HG02588 (cell line): ENCODE results near the gene AFAP1L1.
A peak's percentile ranks its signal among the peaks of the same experiment; 100 is the strongest.

Experiments
- ATAC-seq: cut with Tn5 transposase; IDR thresholded peaks from one replicate; pipeline ENCODE4 v1.9.1; 2021; ENCODE audit warnings: mild to moderate bottlenecking, moderate library complexity; ENCODE audit not compliant: unreplicated experiment

The AFAP1L1 gene

GRCh38 chr5:149310947-149311658 lies 39.4 kb downstream of the AFAP1L1 start:
- no peak for ATAC-seq

GRCh38 chr5:149313151-149313841 lies 41.6 kb downstream of the AFAP1L1 start:
- no peak for ATAC-seq

DNA sequence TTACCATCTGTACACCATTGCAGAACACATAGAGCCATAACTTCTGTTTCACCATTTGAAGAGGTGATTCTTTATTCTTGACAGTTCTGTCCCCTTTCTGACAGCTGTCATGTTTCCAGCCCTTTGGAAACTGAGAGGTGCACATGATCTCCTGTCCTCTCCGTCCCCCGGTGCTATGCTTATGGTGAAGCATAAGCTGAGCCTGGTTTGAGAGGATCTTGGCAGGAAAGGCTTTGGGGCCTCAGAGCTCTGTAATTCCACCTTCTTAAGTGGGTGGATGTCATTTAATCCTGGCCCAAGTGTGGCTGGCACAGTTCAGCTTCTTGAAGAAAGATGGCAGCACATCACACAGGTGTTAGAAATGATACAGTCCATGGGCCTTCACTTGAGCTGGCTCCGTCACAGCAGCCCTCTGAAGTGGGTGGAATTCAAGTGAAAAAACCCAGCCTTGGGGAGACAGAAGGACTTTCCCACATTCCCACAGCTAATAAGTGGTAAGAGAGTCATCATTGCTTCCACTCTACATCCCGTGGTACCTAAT lies 43.0 kb downstream of the AFAP1L1 start:
- ATAC-seq: no peak

GRCh38 chr5:149315753-149316152 lies 44.1 kb downstream of the AFAP1L1 start:
- no peak for ATAC-seq

DNA sequence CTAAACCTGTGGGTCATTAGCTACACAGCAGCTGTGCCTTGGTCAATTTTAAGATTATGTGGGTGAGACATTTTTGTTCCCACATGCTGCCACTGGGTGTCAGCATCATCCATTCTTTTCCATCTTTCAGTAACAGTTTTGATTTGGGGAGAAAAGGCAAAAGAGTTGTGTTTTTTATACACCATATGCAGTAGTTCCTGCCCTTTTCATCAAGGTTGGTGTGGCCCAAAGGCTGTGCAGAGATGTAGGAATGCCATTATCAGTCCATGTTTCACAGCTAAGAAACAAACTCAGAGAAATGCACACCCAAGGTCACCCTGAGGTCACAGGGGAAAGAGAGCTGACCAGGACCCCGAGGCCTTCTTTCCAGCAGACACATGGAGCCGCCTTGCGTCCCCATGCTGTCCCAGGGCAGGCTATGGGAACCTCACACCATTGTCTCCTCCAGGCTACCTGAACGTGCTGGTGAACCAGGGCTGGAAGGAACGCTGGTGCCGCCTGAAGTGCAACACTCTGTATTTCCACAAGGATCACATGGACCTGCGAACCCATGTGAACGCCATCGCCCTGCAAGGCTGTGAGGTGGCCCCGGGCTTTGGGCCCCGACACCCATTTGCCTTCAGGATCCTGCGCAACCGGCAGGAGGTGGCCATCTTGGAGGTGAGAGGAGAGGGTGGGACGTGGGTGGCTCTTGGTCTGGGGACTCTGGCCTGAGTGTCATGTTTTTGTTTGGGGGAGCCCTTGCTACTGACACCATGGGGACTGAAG lies 45.8 kb downstream of the AFAP1L1 start:
- peak; percentile 75 for ATAC-seq

DNA sequence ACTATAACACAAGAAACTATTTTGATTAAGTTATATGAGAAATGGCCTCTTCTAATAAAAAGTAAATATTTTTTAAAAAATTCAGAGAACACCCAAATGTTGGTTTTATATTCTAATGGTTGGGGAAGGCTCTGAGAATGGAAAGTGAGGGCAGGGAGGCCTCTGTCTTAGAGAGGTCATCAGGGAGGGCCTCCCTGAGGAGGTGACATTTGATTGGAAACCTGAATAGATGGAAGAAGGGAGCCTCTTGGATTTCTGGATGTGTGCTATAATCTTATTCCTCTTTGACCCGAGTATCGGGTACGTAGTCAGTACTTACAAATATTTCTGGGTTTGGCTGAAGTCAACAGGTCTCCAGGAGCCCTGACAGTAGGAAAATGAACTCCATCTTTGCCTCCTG lies 47.5 kb downstream of the AFAP1L1 start:
- no peak for ATAC-seq

DNA sequence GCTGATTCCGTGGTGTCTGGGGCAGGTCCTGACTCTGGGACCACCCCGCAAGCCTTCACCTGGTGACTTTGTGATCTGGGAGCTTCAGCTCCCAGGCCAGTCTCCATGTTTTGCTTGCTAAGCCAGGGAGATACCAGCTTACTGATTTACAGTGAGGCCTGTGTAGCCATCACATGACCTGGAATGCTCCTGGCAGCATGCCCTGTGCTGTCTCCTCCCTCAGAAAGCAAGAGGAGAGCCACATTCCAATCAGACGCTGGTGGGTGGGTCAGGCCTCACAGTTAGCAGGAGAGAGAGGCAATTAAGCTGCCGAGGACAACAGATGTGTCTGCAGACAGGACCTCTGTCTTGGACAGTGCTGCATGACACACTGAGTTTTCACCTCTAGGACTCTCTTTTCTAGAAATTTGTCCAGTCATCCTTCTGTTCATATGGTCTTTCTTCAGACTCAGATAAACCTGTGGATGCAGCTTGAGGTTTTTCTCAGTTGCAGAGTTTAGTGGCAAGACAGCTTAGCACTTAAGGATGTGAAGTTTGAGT lies 49.2 kb downstream of the AFAP1L1 start:
- ATAC-seq: no peak

- ATAC-seq: no peak
Observed at GRCh38 chr5:149322518-149322917, 50.9 kb downstream of the AFAP1L1 start.

DNA sequence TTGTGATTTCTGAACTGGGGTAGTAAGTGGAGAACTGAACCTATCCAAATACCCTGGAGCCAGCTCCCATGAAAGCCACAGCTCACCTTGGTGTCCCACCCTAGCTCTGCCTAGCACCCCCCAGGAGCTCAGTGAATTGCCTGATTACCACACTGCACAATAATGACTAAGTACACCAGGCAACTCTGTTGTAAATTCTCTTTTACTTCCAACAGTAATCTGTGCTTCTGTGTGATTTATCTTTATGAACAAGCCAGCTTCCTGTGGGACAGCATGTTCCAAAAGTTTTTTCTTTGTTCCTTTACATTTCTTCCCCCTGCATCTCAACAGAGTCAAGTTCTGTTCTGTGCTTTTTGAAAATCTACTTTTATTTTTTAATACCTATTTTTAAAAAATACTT lies 51.6 kb downstream of the AFAP1L1 start:
- no peak for ATAC-seq

DNA sequence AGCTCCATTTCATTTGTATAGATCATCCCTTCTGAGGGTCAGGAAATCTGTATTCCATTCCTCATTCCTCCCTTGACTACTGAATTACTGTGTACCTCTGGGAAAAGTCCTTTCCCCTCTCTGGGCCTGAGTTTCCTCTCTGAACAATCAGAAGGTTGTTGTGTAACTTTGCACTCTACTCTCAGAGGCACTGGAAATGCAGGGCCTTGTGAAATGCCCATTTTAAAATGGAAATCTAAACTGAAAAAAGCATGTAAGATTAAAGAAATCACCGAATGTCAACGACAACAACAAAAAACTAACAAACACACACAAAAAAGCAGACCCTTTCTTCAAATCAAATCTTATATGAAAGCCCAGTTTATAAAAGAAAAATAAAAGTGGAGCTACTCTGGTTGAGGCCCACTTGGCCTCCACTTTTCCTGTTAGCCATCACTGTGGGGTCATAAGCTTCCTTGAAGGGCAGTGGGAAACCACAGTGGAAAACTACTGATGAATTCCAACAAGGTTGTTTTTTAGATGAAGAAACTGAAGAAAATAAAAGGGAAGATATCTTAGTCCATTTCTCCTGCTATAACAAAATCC lies 52.1 kb downstream of the AFAP1L1 start:
- ATAC-seq: no peak

DNA sequence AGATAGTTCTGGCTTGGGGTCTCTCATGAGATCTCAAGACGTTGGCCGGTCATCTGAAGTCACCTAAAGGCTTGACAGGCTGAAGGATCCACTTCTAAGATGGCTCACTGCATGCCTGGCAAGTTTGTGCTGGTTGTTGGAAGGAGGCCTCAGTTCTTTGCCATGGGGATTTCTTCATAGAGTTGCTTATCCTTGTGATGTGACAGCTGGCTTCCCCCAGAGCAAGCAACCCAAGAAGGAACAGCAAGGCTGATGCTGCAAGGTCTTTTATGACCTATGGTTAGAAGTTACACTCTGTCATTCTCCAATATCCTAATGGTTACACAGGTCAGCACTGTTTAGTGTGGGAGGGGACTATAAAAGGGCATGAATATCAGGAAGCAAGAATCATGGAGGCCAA lies 53.0 kb downstream of the AFAP1L1 start:
- ATAC-seq: no peak

GRCh38 chr5:149325166-149325735 lies 53.6 kb downstream of the AFAP1L1 start:
- no peak for ATAC-seq

DNA sequence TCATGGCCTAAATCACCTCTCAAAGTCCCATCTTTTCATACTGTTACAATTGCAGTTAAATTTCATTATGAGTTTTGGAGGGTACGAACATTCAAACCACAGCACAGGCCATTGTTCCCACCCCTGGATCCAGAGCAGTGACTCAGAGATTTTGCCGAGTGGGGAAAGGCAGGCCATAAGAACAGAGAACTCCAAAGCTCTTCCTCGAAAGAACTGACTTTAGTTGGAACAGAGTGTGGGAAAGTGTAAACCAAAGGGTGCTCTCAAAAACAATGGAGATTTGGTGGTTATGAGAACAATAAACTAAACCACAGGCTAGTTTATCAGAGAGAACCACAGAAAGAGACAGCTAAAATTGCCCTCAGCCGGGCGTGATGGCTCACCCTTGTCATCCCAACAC lies 54.2 kb downstream of the AFAP1L1 start:
- ATAC-seq: no peak

GRCh38 chr5:149326611-149327010 lies 55.0 kb downstream of the AFAP1L1 start:
- ATAC-seq: no peak

DNA sequence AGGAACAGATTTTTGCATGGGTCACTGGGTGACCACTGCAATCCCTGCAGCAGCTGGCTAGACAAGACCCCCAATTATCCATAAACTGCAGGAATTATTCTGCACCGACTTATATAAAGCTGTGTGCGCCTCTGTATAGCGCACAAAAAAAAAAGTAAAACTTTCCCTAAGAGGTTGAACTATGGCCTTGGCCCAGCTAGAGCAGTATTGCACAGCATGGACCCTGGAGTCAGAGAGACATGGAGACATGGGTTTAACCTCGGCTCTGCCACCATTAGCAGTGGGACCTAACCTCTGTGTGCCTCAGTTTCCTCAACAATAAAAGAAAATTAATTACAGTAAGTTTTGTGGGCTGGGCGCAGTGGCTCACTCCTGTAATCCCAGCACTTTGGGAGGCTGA lies 56.5 kb downstream of the AFAP1L1 start:
- no peak for ATAC-seq

DNA sequence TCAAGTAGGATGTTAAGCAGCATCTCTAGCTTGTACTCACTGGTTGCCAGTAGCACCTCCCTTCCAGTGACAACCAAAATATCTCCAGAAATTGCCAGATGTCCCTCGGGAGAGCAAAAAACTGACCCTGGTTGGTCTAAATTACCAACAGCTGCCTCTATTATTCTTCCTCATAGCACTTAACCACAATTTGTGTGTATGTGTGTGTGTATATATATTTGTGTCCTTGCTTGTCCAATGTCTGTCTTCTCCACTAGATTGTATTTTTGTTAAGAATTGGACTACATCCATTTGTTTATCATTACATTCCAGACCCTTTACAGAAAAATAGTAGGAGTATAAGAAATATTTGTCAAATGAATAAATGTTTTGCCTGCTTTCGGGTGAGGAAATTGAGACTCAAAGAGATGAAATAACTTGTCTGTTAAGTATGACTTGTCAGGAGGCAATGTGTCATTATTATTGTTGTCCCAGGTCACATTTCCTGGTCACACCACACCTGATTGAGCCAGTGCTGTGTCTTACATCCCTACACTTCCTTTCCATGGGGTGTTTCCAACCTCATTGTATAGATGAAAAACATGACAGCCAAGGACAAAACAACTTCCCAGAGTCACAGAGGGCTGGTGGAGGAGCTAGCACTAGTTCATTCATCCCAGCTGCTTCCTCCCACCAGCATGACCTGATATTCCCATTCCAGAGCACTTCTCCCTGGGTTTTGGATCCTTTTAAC lies 62.2 kb downstream of the AFAP1L1 start:
- ATAC-seq: no peak

GRCh38 chr5:149337736-149338135 lies 66.1 kb downstream of the AFAP1L1 start:
- ATAC-seq: no peak

DNA sequence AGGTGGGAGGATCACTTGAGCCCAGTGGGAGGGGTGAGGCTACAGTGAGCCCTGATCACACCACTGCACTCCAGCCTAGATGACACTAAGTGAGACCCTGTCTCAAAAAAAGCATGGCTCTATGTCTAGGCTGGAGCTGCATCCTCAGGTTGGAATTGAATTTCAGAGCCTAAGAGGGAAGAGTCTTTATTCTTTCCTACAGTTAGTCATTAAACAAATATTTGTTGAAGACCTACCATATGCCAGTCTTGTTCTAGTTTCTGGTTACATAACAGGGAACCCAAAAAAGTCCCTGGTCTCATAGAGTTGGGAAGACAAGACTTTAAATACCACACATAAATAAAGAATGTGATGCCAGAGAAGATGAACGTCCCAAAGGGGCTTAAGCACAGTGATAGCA lies 66.7 kb downstream of the AFAP1L1 start:
- no peak for ATAC-seq

DNA sequence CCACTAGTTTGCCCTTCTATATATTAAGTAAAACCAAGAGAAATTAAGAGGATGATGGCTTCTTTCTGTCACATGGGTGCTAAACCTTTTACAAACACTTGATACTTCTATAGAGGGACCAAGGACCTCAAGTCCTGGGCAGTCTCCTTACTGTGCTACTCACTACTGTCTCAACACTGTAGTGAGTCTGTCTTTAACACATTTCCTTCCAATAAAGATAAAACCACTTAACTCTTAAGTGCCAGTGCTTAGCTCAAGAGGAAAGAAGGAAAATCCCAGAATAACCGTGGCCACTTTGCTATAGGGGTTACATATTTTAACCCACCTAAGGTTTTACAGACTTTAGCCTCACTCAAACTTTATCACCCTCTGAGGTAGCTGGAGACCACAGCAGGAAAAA lies 69.3 kb downstream of the AFAP1L1 start:
- ATAC-seq: no peak

- no peak for ATAC-seq
Observed at GRCh38 chr5:149341876-149342275, 70.2 kb downstream of the AFAP1L1 start.
